NCI-H748 (cell line): ENCODE results near the gene RAB27A.
"Not testable (repeated sequence)": the region's sequence is repeated elsewhere in the genome, so short reads cannot be mapped to it uniquely, and the experiment has no call there.

Experiments used
- DNase-seq: peaks from one replicate; lab custom pipeline; 2025; ENCODE audit not compliant: unreplicated experiment; lab: John Stamatoyannopoulos, UW

RAB27A gene

DNA sequence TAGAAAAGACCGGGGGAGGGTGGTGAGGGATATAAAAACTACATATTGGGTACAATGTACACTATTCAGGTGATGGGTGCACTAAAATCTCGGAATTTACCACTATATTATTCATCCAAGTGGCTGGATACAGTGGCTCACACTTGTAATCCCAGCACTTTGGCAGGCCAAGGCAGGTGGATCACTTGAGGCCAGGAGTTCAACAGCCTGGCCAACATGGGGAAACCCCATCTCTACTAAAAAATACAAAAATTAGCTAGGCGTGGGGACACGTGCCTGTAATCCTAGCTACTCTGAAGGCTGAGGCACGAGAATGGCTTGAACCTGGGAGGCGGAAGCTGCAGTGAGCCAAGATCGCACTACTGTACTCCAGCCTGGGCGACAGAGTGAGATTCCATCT lies 37.4 kb downstream of the RAB27A start:
- DNase-seq, result not testable (repeated sequence)

DNA sequence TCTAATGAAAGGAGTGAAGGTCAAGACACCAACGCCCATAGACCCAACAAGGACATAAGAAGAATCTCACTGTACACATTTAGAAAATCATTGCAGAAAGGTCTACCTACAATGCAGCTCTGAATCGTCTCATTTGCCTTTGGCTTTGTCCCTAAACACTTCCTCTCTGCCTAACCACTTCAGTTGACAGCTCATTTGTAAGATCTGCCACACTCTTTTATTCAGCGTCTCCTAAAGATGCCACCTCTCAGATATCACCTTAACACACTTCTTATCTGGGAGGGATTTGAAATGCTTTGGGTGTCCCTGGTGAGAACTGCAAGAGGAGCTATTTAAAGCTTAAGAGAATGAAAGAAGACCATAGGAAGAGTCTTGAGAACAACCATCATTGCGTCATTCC lies 38.7 kb downstream of the RAB27A start:
- no peak for DNase-seq

DNA sequence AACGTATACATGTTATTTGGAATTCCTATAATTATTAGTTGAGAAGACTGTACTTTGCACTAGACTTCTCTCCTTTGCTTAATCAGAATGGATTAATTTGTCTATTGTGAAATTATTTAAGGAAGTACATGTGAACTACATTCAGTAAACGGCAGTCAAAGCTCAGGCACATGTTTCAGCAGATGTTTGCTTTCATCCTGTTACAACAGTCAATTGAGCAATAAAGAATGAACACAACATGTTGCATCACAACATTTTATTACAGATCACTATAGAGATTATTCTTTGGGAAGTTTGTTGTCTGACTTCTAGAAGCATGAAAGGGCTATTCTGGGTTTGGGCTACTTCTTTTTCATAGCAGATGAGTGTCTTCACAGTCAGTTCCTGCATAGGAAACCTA lies 39.2 kb downstream of the RAB27A start:
- DNase-seq, result no peak

DNA sequence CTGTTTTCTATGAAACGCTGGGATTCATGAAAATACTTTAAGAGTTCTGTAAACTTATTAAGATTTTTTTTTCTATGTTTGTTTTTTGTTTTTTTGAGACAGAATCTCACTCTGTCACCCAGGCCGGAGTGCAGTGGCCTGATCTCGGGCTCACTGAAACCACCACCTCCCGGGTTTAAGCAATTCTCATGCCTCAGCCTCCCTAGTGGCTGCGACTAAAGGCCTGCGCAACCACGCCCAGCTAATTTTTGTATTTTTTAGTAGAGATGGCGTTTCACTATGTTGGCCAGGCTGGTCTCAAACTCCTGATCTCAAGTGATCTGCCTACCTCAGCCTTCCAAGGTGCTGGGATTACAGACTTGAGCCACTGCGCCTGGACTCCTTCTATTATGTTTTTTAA lies 39.7 kb downstream of the RAB27A start:
- DNase-seq, result not testable (repeated sequence)

DNA sequence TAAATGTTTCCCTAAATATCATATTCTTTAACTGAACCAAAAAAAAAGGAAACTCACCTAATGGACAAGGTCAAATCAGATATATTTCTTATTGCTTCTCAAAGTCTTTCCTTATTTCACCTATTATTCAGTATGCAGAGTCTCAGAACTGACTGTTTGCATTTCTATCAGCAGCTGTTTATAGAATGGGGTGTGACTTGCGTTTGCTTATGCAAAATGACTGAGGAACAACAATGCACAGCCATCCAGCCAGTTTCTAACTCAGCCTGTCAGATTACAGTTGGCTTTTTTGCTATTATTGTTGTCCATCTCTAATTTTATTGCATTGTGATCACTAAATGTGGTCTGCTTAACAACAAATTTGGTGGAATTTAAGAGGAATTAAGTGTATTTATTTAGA lies 40.7 kb downstream of the RAB27A start:
- peak; percentile 17 for DNase-seq

DNA sequence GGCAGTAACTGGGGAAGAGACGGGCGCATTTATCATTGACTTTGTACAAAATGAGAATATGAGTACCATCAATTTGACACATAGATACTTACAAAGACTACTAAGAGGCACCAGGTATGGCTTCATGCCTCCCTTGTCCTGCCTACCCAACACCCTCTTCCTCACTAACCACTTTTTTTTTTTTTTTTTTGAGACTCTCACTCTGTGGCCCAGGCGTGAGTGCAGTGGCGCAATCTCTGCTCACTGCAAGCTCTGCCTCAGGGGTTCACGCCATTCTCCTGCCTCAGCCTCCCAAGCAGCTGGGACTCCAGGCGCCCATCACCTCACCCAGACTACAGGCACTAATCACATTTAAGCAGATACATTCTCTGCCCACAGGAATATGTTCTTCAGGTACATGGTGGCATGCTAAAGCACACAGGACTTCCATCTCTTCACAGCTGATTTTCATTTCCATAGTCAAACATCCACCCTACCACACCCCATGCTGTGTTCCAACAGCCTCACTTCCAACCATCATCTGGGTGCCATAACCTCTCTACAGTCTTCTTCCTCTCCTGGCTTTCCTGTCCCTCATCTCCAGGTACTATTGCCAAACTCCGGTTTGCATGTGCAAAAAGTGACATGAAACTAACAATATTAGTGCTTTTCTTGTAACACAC lies 41.7 kb downstream of the RAB27A start:
- no peak for DNase-seq

DNA sequence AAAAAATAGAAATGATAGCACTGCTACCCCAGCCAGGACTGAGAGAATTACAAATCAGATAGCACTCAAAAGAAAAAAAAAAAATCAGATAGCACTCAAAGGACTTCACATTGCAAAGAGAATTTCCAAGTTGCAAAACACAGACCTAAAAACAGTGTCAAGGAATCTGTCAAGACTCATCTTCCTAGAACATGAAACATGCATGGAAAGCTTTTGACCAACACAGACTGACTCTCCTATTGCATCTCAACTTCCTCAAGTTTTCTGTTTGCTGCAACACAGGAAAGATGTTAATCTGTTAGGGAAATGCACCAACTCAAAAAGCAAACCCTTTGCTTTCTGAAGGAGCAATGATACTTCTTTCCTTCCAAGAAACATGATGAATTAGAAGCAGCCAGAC lies 42.3 kb downstream of the RAB27A start:
- no peak for DNase-seq

DNA sequence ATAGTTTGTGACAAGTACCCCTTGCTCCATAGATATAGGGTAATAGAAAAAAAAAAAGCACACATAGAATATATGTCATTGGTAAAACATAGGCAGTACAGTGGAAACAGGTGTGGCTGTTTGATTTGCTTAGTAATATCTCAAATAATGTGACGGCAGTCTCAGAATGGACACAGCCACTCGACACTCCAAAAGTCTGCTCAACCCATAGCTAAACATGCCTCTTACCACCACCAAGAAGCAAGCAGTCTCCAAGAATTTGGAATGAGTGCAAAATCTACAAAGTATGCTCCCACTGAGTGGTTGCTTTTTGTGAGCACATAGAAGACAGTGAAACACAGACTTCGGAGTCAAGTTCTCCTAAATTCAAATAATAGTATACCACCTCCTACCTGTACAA lies 43.0 kb downstream of the RAB27A start:
- DNase-seq, result no peak

DNA sequence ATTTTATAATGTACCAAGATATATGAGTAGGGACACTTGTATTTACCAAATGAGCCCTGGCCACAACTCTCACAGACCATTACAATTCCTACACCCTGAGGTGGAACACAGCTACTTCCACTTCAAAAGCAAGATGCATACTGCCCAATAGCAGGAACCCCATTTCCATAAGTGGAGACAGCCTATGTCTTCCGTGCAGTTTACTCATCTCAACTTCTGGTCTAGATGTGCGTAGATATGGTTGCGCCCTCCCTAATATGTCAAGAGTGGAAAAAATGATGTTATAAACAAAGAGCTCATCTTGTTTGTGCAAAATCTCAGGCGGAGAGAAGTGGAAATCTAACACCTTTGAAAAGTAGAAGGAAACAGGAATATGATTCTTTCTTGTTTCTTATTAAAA lies 44.6 kb downstream of the RAB27A start:
- no peak for DNase-seq

DNA sequence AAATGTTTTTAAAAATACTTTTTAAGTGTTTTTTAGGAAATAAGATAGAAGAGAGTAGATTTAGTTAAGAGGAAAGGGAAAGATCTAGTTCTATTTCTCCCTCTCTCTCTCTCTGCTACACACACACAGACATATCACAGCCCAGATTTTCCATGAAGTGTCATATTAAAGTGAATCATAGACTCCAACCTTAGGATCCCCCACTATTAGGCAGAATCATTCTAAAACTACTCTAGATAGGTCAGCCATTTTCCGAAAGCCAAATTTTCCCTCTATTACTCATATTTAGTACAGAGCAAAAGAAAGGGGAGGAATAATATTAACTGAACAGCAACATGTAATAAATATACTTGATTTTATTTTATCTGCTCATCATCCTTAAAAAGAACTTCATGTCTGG lies 47.7 kb downstream of the RAB27A start:
- no peak for DNase-seq

DNA sequence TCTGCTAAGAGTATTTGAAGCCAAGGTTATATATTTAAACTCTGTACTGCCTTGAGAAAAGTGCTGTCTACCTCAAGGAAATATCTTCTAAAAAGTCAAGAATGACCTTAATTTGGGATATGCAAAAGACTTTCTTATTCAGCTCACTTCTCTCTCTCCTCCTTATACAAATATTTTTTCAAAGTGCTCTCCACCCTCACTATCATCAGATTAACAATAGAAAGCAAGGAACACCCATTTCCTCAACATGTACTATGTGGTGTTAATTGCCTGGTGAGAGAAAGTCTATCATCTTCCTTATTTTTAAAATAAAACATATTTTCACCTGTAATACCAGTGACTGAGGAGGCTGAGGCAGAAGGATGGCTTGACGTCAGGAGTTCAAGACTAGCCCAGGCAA lies 48.4 kb downstream of the RAB27A start:
- DNase-seq, result no peak

DNA sequence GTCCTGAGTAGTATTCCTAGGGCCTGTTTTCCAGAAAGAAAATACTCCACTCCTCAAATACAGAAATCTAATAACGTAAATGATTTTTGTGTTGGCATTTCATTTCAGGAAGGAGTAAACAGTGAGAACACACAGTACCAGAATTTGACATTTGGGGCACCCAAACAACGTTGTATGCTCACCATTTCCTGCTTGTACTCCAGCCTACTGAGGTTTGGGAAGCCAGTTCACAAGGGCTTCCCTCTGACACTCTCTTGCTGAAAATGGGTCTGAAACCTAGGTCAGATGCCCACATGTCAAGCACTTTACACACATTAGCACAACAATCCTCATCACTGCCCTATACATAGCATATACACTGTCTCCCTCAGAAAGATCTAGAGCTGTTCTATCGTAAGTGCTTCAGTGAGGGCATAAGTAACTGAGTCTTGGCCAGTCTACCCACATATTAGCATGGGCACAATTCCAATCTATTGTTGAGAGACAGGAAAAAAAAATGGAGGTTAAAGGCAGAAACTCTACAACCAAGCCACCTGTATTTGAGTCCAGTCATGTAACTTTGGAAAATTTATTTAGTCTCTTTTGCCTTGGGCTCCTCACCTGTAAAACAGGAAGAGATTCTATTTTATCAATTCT lies 49.4 kb downstream of the RAB27A start:
- no peak for DNase-seq

DNA sequence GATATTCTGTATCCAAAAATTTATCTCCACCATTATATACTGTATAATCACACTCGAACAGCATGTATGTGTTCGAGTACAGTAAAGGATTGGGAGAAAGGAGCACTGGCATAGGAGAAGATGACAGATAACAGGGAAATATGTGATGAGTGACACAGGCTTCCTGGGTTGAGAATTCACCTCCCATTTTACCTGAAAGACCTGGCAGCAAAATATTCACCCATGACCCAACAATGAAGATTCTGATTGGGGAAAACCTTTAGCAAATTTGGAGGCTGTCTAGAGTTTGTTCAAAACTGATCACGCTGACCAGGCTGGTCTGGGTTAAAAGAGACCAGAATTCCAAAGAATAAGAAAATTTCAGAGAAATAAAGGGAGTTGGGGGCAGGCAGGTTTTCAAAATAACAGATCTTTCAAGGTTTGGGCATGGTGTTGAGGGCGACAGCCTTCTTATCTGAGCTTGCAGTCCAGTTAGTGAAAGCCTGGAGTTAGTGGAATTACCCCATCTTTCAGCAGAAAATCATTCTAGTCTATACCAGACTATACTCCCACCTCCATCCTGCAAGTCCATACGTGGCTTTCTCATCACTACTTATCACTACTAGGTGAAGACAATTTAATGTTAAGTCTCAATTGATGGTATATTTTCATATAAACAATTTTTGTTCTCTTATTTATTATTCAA lies 50.0 kb downstream of the RAB27A start:
- DNase-seq, result no peak

DNA sequence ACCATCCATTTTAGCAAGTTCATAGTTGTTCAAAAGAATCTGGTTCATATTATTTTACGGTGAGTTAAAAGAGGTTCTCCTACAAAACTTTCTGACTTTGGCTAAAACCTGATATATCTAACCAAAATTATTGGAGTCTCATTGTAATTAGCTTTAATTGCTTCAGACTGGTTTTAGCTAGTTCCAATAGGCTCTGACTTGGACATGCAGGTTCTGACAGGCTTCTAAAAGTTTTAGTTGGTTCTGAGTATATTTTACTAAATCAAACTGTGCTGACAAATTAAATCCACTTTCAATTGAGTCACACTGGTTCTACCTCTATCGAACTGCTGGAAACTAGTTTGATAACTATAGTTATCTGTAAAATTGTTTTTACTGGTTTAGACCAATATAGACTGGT lies 50.7 kb downstream of the RAB27A start:
- DNase-seq, result no peak

DNA sequence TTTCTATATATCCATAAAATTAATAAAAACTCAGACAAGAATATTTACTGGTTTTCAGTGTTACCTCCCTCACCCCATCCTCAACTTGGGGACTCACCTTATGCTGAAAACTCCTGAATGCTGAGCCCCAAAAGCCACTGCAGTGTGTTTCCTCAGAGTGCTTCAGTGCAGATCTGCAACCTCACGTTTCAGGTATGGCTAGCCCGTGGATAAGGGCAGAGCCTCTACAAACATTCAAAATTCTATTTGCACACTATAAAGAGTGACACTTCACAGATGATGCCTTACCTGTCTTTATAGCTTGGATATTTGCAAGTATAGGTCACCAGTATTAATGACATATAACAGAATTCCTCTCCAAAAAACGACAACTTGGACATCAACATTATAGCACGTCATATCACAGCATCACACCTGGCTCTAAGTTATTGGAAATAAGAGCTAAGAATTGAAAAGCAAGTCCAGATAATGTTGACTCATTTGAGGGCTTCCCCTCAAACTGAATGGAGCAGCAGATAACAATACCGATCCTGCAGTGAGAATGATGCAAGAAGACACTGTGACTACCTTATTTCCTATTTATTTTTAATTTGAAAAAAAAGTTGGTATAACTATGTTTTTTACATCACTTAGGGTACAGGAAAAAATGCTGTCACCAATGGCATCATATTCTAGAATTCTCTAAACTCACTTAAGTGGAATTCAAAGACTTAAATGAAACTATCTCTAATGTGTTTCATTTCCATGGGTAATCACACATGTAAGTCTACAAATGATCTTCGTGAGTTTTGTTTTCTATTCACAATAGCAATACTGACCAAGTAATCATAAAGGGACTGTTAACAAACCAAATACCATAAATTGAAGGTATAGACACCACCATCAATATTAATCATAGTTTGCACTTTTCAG lies 52.1 kb downstream of the RAB27A start:
- DNase-seq, result no peak

DNA sequence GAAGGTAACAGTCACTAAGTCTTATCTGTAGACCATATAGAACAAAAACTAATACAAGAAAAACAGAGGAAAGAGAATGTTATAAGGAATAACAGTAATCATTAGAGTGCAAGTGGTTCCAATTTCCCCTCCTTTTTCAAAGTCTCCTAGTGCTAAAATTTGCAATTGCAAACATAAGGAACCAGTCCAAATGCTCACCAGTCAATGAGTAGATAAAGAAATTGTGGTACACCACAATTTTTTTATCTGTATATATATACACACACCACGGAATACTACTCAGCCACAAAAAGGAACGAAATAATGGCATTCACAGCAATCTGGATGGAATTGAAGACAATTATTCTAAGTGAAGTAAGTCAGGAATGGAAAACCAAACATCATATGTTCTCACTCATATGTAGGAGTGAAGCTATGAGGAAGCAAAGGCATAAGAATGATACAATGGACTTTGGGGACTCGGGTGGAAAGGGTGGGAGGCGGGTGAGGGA lies 54.0 kb downstream of the RAB27A start:
- DNase-seq, result no peak

DNA sequence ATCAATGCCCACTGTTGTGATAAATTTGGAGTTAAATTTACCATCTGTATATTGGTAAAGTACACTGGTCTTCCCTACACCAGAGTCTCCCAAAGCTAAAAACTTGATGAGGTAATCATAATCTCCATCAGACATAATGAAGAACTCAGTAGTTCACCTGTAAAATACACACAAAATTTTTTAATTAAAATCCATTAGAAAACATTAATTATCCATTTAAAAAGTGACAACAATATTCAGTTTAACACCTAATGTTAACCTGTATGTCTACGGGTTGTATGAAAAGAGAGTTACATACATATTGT lies 54.9 kb downstream of the RAB27A start:
- DNase-seq, result no peak

DNA sequence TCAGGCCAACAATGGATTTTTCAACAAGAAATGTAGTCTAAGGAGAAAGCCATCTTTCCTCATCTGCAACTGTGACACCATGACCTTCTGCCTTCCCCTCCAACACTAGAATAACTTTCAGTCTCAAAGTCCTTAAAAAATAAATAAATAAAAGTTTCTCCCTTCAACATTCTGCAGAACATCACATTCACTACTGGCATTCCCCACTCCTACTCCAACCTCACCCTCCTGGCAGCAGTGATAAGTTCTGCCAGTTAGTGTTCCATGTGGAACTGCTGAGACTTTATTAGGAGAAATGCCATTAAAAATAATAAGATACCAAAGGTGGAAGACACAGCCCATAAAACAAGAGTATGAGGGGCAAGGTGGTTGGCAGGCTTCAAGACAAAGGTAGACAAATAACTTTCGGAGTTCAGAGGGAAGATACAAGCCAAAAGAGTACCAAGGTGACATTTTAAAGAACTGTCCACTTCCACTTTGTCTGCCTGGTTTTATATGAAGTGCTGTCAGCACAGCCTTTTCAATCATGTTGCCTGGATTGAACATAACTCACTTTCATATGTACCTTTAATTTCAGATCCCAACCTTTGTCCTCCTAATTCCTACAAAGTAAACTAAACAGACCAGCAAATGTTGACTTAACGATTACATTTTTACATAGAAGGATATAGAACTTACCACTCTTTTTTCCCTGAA lies 55.4 kb downstream of the RAB27A start:
- no peak for DNase-seq

DNA sequence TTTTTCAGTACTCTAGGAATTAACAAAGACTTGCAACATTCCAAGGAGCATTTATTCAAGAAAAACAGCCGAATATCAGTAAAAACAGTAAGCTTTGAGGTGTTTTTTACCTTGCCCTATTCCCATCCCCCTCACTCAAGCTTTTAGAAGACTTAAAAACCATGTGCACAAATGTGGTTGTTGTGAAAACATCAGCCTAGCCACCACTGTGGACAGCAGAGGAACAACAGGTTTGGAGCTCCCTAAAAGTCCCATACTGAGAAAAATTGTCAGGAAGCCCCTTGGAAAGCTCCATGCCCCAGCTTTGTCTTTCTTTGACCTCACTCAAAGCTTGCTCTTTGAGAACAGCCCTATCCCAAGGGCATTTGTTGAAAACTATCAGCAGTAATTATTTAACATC lies 58.2 kb downstream of the RAB27A start:
- no peak for DNase-seq

DNA sequence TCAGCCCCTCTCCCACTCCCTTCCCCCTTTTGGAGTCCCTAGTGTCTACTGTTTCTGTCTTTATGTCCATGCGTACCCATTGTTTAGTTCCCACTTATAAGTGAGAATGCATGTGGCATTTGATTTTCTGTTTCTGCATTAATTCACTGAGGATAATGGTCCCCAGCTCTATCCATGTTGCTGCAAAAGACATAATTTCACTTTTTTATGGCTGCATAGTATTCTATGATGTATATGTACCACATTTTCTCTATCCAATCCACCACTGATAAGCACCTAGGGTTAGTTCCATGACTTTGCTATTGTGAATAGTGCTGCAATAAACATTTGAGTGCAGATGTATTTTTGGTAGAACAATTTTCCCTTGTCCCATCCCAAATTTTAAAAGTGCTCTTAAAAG lies 58.7 kb downstream of the RAB27A start:
- DNase-seq, result no peak
